HEK293 (cell line): ENCODE measurements around the gene XPO1.

Experiments
- CTCF ChIP-seq: fragments of 450-650 bp; formaldehyde crosslinking; IDR thresholded peaks from 2 replicates; pipeline ENCODE4 v1.5.1; 2016; ENCODE audit warnings: missing biosample characterization, missing genetic modification characterization
- HOXA7 ChIP-seq: sonication (generic); formaldehyde crosslinking; IDR thresholded peaks from 2 replicates; pipeline ENCODE4 v1.8.1; 2022; ENCODE audit warnings: missing genetic modification reagents, borderline replicate concordance
- PATZ1 ChIP-seq: fragments of 450-650 bp; formaldehyde crosslinking; IDR thresholded peaks from 2 replicates; pipeline ENCODE4 v1.5.1; 2016; ENCODE audit warnings: missing biosample characterization, missing genetic modification characterization
- REST ChIP-seq: fragments of 450-650 bp; formaldehyde crosslinking; IDR thresholded peaks from 2 replicates; pipeline ENCODE4 v1.5.1; 2016; ENCODE audit warnings: missing biosample characterization, missing genetic modification characterization
- TSHZ1 ChIP-seq: fragments of 450-650 bp; formaldehyde crosslinking; IDR thresholded peaks from 2 replicates; pipeline ENCODE4 v1.5.1; 2016; ENCODE audit warnings: missing biosample characterization, missing genetic modification characterization, borderline replicate concordance
- ZNF274 ChIP-seq, 2 experiments: fragments of 200-500 bp in 1 of 2; fragments of 450-650 bp in 1 of 2; sonication (Bioruptor generic) in 1 of 2; formaldehyde crosslinking in 1 of 2; IDR thresholded peaks; 2 replicates each; pipeline versions ENCODE4 v1.5.1 to v1.6.1; 2014 to 2016; ENCODE audit warnings: borderline replicate concordance in 1 of 2, inconsistent platforms in 1 of 2, low read length in 1 of 2, missing biosample characterization in 1 of 2, missing genetic modification characterization in 1 of 2
- ZNF561 ChIP-seq: fragments of 450-650 bp; IDR thresholded peaks from 2 replicates; pipeline ENCODE4 v1.5.1; 2018; ENCODE audit warnings: missing biosample characterization, missing genetic modification characterization, borderline replicate concordance

- TF ChIP-seq REST (tag by site-specific recombination) = no peak
- no peak for TF ChIP-seq ZNF561
- no peak for TF ChIP-seq TSHZ1 (tag by site-specific recombination)
- no peak for TF ChIP-seq HOXA7 (CRISPR knock-in tag)
- TF ChIP-seq CTCF (tag by site-specific recombination) = no peak
- TF ChIP-seq ZNF274 (IDR thresholded peaks at IDR 0.05; ENCODE audit: low read length) = no peak
- no peak for TF ChIP-seq ZNF274 (tag by site-specific recombination; IDR thresholded peaks at IDR 0.05; ENCODE audit: borderline replicate concordance)
- no peak for TF ChIP-seq PATZ1 (tag by site-specific recombination)
Observed at GRCh38 chr2:61557381-61557780, 19.2 kb upstream of the XPO1 start.
